Naive thymus-derived CD4-positive, alpha-beta T cell (primary cell): ENCODE data around the gene ATP13A3. TPM values are rescaled to one million over a fixed set of nuclear protein-coding genes. Genes with fewer than 3 reads are reported as not detected.

ENCODE experiments used
- ATAC-seq: fragments of 150-1000 bp; cut with Tn5 transposase; 2 replicates; pipeline ENCODE4 v1.10.0; 2021; ENCODE audit warnings: mild to moderate bottlenecking, moderate library complexity
- CTCF ChIA-PET: fragments of 350-600 bp; sonication (Branson Sonifier 250); formaldehyde crosslinking; loops from one replicate; lab custom pipeline; 2021; ENCODE audit warnings: antibody characterized with exemption; lab: Charles Lee
- POLR2A ChIA-PET: fragments of 350-600 bp; sonication (Branson Sonifier 250); formaldehyde crosslinking; loops from one replicate; lab custom pipeline; 2021; ENCODE audit warnings: antibody characterized with exemption, inconsistent platforms; lab: Charles Lee
- DNase-seq, 9 donors: peaks; one replicate each; pipeline versions ENCODE4 v3.0.0 to v3.0.0-alpha.2; 2020 to 2022; ENCODE audit warnings: mixed read lengths in 1 of 9
- H3K27ac ChIP-seq: one replicate; pipeline ENCODE4 v1.7.0; 2013; ENCODE audit warnings: mild to moderate bottlenecking, low read depth, low read length, moderate library complexity
- H3K27me3 ChIP-seq, 2 donors: one replicate each; pipeline ENCODE4 v1.7.0; 2013; ENCODE audit warnings: low read length in 2 of 2, mild to moderate bottlenecking in 2 of 2, moderate library complexity in 2 of 2; ENCODE audit not compliant: control insufficient read depth in 2 of 2, insufficient read depth in 2 of 2
- H3K36me3 ChIP-seq, 3 experiments: 1 replicate in 2 of 3; 2 replicates in 1 of 3; pipeline ENCODE4 v1.7.0; 2013; ENCODE audit warnings: low read length in 3 of 3, mild to moderate bottlenecking in 3 of 3, moderate library complexity in 1 of 3; ENCODE audit not compliant: insufficient read depth in 3 of 3, control insufficient read depth in 2 of 3
- H3K4me1 ChIP-seq, 2 donors: one replicate each; pipeline ENCODE4 v1.7.0; 2013; ENCODE audit warnings: low read length in 2 of 2, mild to moderate bottlenecking in 2 of 2, moderate library complexity in 1 of 2; ENCODE audit not compliant: control insufficient read depth in 2 of 2, insufficient read depth in 2 of 2
- H3K4me3 ChIP-seq: 2 replicates; pipeline ENCODE4 v1.7.0; 2013; ENCODE audit warnings: mild to moderate bottlenecking, low read length
- H3K9me3 ChIP-seq, 3 experiments: 1 replicate in 2 of 3; 2 replicates in 1 of 3; pipeline ENCODE4 v1.7.0; 2013; ENCODE audit warnings: low read length in 3 of 3; ENCODE audit not compliant: control insufficient read depth in 2 of 3
- H3K27ac Mint-ChIP-seq, 9 donors: one replicate each; pipeline ENCODE4 v1.8.0; 2020 to 2022; ENCODE audit warnings: mixed read lengths in 9 of 9, mild to moderate bottlenecking in 8 of 9, moderate library complexity in 5 of 9, inconsistent platforms in 2 of 9
- H3K27me3 Mint-ChIP-seq, 5 donors: one replicate each; pipeline ENCODE4 v1.8.0; 2021 to 2022; ENCODE audit warnings: mixed read lengths in 5 of 5, mild to moderate bottlenecking in 1 of 5
- H3K36me3 Mint-ChIP-seq, 5 donors: one replicate each; pipeline ENCODE4 v1.8.0; 2020 to 2022; ENCODE audit warnings: mixed read lengths in 5 of 5, mild to moderate bottlenecking in 3 of 5, inconsistent platforms in 1 of 5
- H3K4me1 Mint-ChIP-seq, 7 donors: one replicate each; pipeline ENCODE4 v1.8.0; 2020 to 2022; ENCODE audit warnings: mixed read lengths in 7 of 7, mild to moderate bottlenecking in 3 of 7, inconsistent platforms in 1 of 7
- H3K4me3 Mint-ChIP-seq, 10 donors: one replicate each; pipeline ENCODE4 v1.8.0; 2020 to 2022; ENCODE audit warnings: mild to moderate bottlenecking in 10 of 10, mixed read lengths in 10 of 10, moderate library complexity in 6 of 10, inconsistent platforms in 2 of 10
- H3K9me3 Mint-ChIP-seq, 11 donors: one replicate each; pipeline ENCODE4 v1.8.0; 2020 to 2022; ENCODE audit warnings: mixed read lengths in 11 of 11, mild to moderate bottlenecking in 4 of 11, inconsistent platforms in 1 of 11, moderate library complexity in 1 of 11
- intact Hi-C, 2 donors: fragments of 100-400 bp; cut with micrococcal nuclease; formaldehyde crosslinking; loops; one replicate each; pipeline ENCODE4 v1.15.1; 2023
- polyA plus RNA-seq, 2 donors: library from polyadenylated mRNA; unstranded; fragments of 300-500 nt; fragmentation: Illumina TruSeq; gene quantifications; one replicate each; pipeline ENCODE4 v1.2.3, GENCODE V29; 2021
- total RNA-seq, 6 experiments: library from RNA in 5 of 6; stranded (reverse) in 5 of 6; gene quantifications; 1 replicate in 5 of 6; 2 replicates in 1 of 6; pipeline ENCODE4 v1.2.3 and lab custom pipeline; 2021 to 2026

The ATP13A3 gene
- total and polyA plus RNA-seq, 7 experiments from 2014 or later = 4.6 to 81.8 (median 46.7) TPM

- peaks cover 0 to 7% (median 3%) of the 10 kb centered on the region in 5 donors for H3K27me3 Mint-ChIP-seq
- no peak for DNase-seq
- Histone ChIP-seq H3K27ac (no peak overlapping the region), H3K27me3 (no peaks in the 10 kb centered on the region), H3K36me3 (no peaks in the 10 kb centered on the region), H3K4me1 (no peaks in the 10 kb centered on the region), H3K4me3 (no peak overlapping the region), H3K9me3 (no peaks in the 10 kb centered on the region)
- H3K36me3 Mint-ChIP-seq = no peaks in the 10 kb centered on the region
- ATAC-seq = no peak
- H3K27ac Mint-ChIP-seq = no peak overlapping the region
- CTCF ChIA-PET = interaction anchor here (1.4 kb wide), 1 partner anchor 49 kb away, joined by 7 read pairs; no protein-coding TSS in a partner anchor
- H3K9me3 Mint-ChIP-seq = no peaks in the 10 kb centered on the region
- POLR2A ChIA-PET = interaction anchor here (0.6 kb wide), 1 partner anchor 17 kb away, joined by 3 read pairs; no protein-coding TSS in a partner anchor
- H3K4me3 Mint-ChIP-seq = peak overlapping the region in 1 of 10 donors; percentile 30
- intact Hi-C loops = no loop called here
- peaks cover 0 to 16% (median 4%) of the 10 kb centered on the region in 7 donors for H3K4me1 Mint-ChIP-seq
These were observed 131.4 kb downstream of the ATP13A3 start for GRCh38 chr3:194355379-194355778.

GRCh38 chr3:194354315-194354714 lies 132.5 kb downstream of the ATP13A3 start:
- intact Hi-C loops = no loop called here
- no peak overlapping the region for H3K27ac Mint-ChIP-seq
- peaks cover 0 to 7% (median 0%) of the 10 kb centered on the region in 5 donors for H3K27me3 Mint-ChIP-seq
- H3K27me3 ChIP-seq = no peaks in the 10 kb centered on the region
- POLR2A ChIA-PET = no interaction called here
- H3K4me3 ChIP-seq = no peak overlapping the region
- no peaks in the 10 kb centered on the region for H3K36me3 Mint-ChIP-seq
- H3K9me3 ChIP-seq = no peaks in the 10 kb centered on the region
- H3K4me1 Mint-ChIP-seq = peaks cover 0 to 16% (median 4%) of the 10 kb centered on the region in 7 donors
- no peaks in the 10 kb centered on the region for H3K9me3 Mint-ChIP-seq
- ATAC-seq = no peak
- CTCF ChIA-PET = interaction anchor here (0.7 kb wide), 1 partner anchor 60 kb away, joined by 3 read pairs; no protein-coding TSS in a partner anchor
- no peaks in the 10 kb centered on the region for H3K36me3 ChIP-seq
- H3K4me1 ChIP-seq = no peaks in the 10 kb centered on the region
- H3K4me3 Mint-ChIP-seq = no peak overlapping the region
- H3K27ac ChIP-seq = no peak overlapping the region
- no peak for DNase-seq

Other genes starting within 250 kb of the ATP13A3 start
- not detected for gene CPN2, start 135.7 kb downstream of the ATP13A3 start, total RNA-seq
- gene CPN2, start 135.7 kb downstream of the ATP13A3 start, polyA plus RNA-seq = not detected
- gene LRRC15, start 117.3 kb downstream of the ATP13A3 start, total RNA-seq = not detected
- gene LRRC15, start 117.3 kb downstream of the ATP13A3 start, polyA plus RNA-seq = not detected
- gene GP5, start 87.7 kb downstream of the ATP13A3 start, total RNA-seq = 10 to 100 TPM in 2 of 5 experiments, 1 to 10 TPM in 3; 1.4 to 11.3 (median 9.6) TPM
- gene GP5, start 87.7 kb downstream of the ATP13A3 start, polyA plus RNA-seq = 1 to 10 TPM; 3.8 to 6.1 TPM
- gene TMEM44, start 146.4 kb upstream of the ATP13A3 start, total RNA-seq = 1 to 10 TPM in 4 of 5 experiments, under 1 TPM in 1; 0.86 to 2.6 (median 1.4) TPM
- gene TMEM44, start 146.4 kb upstream of the ATP13A3 start, polyA plus RNA-seq = under 1 TPM; 0.33 to 0.37 TPM
- 10 to 100 TPM; 33.5 to 59.2 (median 54.9) TPM for gene LSG1, start 185.2 kb upstream of the ATP13A3 start, total RNA-seq
- 10 to 100 TPM; 18.4 to 41.7 TPM for gene LSG1, start 185.2 kb upstream of the ATP13A3 start, polyA plus RNA-seq
- gene FAM43A, start 198.9 kb upstream of the ATP13A3 start, total RNA-seq = 1 to 10 TPM; 1.8 to 5.2 (median 3.5) TPM
- gene FAM43A, start 198.9 kb upstream of the ATP13A3 start, polyA plus RNA-seq = 1 to 10 TPM; 1.3 to 3.5 TPM